Measurements from ENCODE around the gene SNX32.
A peak's percentile ranks its signal among the peaks of the same experiment; 100 is the strongest.
"Not testable (repeated sequence)": the region's sequence is repeated elsewhere in the genome, so short reads cannot be mapped to it uniquely, and the experiment has no call there.

SNX32 gene

DNA sequence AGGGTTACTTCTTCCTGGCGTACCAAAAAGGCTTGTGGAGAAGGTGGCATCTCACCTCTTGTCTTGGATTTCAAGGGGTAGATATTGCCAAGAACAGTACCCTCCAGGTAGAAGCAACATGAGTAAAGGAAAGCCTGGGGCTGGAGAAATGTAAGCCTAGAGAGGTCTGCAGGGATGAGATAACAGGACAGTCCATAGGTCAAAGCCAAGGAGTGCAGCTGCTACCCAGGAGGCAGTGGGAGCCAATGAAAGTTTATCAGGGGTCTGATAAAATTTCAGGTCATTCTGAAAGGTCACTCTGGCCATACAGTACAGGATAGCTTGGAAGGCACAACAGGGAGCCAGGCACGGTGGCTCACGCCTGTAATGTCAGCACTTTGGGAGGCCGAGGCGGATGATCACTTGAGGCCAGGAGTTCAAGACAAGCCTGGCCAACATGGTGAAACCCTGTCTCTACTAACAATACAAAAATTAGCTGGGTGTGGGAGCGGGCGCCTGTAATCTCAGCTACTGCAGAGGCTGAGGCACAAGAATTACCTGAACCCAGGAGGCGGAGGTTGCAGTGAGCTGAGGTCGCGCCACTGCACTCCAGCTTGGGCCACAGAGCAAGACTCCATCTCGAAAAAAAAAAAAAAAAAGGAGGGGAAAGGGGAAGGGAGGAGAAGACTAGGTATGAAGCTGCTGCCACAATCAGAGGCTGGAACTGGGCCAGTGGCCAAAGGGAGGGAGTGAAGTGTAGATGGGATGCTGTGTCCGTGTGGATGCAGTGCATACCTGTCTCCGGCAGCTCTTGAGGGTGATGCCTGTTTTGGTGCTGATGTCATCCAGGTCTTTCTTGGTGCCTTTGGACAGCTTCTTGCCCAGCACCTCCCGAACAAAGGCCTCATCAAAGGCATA, 53.3 kb downstream of the SNX32 start:
- DNase-seq (ENCODE audit: low read depth), result no peak

DNA sequence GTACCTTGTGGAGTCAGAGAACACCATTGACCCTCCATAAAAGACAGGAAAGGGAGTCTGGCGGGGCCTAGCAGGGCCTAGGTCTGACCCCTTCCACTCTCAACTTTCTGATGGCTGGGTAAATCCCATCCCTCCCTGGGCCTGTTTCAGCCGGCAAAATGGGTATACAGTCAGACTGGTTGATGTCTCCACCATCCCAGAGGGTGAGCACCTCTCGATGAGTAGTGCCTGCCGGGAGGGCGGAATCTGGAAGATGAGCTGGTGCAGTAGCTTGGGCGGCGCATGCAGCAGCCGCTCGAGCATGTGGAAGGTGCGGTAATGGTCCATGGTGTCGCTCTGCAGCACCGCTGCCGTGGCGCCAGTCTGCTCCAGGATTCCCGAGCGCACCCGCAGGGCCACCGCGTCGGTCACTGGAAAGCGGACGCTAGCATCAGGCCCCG, 54.0 kb downstream of the SNX32 start:
- DNase-seq (ENCODE audit: low read depth), result no peak

DNA sequence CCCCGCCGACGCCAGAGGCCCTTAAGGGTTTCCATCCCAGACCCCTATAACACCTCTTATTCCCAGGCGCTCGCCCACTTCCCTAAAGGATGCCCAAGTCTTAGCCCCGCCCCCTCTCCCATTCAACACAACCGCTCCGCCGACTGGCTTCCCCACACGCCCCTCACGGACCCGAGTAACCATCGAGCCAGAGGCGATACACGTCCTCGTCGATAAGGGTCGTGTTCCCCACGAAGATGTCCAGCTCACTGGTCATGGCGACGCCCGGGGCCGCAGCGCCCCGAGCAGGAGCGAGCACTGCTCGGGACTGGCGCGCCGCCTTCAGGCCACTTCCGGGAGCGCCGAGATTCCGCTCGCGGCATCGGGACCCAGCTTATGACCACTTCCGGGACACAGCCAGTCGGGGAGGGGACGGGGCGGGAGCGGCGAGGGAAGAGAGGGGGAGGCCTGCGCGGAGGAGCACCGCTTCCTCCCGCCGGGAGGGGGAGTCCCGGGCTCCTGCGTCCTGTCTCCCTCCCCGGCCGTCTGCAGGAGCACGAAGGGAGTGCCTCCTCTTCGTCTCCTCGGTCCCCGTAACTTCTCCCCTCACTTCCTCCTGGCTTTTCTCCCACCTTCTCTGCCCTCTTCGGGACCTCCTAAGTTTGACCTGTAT, 54.5 kb downstream of the SNX32 start, which contains the start of gene FIBP:
TSS of gene FIBP (minus strand) at position 309 of the 652 bp plus-strand sequence. CDS start at position 256, 53 bp downstream.
- peak; percentile 86 for DNase-seq (ENCODE audit: low read depth)

DNA sequence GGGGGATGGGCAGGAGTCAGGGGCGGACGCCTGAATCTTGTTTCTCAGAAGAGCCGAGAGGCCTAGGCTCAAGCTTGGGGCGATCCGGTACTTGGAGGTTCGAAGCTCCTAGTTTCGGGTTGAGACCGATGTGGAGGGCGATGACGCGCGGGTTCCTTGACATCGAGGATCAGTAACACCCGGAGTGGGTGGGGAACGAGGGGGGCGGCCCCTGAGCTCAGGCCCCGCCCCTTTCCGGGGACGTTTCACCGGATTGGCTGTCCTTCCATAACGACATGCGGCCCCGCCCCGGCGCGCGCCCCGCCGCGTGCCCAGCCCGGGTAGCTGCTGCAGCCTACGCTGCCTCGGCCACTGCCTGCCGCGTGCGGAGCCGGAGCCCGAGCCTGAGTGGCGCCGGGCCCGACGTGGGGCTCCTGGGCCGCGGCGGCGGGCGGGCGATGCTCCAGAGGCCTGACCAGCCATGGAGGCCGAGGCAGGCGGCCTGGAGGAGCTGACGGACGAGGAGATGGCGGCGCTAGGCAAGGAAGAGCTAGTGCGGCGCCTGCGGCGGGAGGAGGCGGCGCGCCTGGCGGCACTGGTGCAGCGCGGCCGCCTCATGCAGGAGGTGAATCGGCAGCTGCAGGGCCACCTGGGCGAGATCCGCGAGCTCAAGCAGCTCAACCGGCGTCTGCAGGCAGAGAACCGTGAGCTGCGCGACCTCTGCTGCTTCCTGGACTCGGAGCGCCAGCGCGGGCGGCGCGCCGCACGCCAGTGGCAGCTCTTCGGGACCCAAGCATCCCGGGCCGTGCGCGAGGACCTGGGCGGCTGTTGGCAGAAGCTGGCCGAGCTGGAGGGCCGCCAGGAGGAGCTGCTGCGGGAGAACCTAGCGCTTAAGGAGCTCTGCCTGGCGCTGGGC, 56.8 kb downstream of the SNX32 start, which contains the start of gene CCDC85B:
TSS of gene CCDC85B (plus strand) at position 350 of the 895 bp plus-strand sequence. CDS start at position 461, 111 bp downstream.
- DNase-seq (ENCODE audit: low read depth), result peak; percentile 98

DNA sequence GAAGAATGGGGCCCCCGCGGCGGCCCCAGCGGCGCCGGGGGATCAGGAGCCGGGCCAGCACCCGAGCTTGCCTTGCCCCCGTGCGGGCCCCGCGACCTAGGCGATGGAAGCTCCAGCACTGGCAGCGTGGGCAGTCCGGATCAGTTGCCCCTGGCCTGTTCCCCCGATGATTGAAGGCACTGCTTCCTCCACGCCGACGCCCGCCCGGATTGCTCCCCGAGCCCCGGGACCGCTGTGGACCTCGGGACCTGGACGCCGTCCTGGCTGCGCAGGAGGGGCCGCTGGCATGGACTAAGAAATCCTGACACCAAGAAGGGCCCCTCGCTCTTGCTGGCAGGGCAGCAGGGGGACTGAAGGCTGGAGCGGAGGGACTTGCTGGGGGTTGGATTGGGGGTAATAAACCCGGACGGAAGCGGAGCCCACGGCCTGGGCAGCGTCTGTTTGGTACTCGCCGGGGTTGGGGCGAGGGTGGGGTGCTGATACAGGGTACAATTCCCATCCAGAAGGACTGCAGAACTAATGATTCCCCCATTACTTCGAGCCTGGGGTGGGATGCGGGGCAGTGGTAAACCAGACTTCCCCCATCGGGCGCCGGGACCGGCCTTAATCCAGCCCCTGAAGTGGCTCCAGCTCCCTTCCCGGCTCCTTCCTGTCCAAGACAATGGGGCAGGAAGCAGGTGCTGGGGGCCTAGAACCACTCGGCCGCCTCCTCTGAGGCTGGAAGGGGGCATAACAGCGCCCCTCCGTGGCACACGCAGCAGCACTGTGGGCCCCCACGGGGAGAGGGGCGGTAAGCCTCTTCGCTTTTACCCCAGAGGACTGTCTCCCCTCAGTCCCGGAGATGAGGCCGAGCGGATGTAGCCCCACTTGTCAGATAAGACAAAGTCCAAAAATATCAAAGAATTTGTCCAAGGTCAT, 57.7 kb downstream of the SNX32 start:
- DNase-seq (ENCODE audit: low read depth), result no peak

DNA sequence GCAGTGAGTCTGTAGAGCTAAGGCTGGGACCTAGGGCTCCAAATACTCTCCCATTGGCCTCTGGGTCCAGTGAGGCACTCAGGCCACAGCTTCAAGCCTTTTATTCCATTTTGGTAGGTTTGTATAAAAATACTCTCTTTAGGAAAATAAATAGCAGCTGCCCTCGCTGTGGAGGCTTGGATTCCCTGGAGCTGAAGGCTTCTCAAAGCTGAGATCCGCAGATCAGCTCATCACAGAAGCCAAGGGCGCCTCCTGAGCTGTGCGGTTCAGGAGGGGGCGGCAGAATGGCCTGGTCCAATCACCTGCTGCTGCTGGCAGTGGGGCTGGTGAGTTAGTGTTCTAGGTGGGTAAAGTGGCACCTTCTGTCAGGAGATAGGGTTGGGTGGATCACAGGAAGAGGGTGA, 58.4 kb downstream of the SNX32 start:
- DNase-seq (ENCODE audit: low read depth), result not testable (repeated sequence)

DNA sequence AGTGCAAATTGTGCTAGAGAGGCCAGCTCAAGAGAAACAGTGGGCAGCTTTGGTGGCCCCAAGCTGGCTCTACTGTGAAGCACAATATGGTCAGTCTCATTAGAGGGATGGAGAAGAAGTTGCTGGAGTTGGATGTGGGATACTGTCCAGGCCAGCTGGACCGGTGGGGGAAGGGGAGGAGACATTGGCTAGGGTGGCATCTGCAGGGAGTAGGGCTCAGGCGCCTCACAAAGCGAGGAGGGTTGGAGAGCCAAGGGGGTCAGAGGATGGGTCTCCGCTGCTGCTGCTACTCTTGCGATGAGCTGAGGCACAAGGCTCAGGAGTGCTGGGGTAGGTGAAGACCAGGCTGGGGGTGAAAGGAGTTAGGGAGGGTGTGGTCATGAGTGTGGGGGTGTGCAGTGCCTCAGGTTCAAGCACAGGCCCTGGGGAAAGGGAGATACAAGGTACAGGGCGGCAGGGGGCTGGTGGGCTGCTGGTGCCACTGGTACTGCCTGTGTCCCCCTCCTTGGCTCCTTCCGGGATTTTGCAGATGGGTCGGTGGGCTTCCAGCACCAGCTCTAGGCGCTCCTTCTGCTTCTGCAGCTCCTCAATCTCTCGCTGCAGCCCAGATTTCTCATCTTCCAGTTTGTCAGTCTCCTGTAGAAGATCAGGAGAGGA, 59.0 kb downstream of the SNX32 start:
- no peak for DNase-seq (ENCODE audit: low read depth)

DNA sequence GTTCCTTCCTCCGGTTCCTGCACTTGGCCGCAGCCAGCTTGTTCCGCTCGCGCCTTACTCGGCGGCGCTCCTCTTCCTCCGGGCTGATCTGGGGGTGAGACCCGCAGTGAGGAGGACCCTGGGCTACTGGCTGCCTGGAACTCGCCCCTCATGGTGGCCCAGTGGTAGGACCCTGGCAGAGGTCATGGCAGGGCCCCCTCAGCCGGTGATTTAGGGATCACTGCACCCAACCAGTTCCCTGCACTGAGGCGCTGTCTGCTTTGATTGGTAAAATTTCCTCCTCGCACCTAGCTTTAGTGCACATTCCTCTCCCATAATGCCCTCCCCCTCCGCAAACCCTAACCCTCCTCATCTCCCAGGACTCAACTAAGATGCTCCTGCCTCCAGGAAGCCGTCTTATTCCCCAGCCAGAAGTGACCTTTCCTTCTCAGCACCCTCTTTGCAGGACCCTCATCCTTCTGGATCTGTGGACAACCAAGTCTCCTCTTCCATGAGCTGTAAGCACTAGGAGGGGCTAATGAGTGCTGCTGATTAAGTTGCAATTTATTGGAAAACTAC, 60.4 kb downstream of the SNX32 start:
- no peak for DNase-seq (ENCODE audit: low read depth)

DNA sequence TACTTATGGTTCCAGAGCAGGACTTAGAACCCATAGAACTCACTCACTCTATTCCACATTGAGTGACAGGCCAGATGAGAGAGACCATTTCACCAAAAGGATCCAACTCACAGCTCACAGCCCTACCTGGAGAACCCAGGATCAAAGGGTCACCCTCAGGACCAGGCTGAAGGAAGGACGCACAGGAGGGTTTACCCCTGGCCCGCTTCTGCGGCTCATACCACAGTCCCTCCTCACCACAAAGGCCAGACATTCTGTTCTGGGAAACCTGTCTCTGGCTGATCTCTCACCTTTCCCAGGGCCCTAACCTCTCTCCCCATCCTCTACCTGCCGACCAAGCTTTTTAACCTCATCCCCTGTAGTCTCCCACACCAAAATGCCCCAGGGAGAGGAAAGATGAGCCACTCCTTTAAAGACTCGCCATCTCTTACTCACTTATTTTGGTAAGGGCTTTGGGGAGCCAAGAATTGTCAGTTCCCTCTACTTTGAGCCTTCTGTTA, 61.8 kb downstream of the SNX32 start:
- no peak for DNase-seq (ENCODE audit: low read depth)

DNA sequence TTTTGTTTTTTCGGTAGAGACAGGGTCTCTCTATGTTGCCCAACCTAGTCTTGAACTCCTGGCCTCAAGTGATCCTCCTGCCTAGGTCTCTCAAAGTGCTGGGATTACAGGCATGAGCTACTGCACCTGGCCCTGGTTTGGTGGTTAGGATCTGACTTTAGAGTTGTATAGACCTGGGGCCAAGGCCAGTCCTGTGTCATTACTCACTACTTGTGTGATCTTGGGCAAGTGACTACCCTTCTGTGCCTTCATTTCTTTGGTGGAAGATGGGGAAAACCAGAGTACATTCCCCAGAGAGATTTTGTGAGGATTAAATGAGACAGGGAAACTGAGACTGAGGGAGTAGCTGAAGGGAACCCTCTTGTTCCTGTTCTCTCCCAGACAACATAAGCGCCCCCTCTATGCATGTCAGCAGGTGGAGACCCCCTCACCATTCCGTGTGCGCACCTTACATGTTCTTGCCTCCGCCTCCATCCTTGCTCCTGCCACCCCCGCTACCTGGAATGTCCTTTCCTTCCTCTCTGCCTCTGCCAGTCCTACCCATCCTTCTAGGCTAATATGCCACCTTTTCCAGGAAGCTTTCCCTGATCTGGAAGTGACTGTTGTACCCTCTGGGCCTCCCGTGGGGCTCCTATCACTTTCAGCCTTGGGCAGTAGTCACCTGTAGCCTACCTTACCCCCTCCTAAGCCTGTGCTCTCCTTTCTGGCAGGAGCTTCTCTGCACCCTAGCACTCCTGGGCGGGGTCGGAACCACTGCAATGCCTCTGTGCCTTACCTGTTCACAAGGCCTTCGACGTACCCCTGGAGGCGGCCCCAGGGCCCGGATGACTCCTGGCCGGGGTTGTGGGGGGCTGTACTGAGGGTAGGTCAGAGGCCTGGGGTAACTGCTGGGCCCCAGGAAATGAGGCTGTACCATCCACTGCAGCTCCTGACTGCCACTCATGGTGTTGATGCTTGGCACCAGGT, 62.6 kb downstream of the SNX32 start:
- no peak for DNase-seq (ENCODE audit: low read depth)

DNA sequence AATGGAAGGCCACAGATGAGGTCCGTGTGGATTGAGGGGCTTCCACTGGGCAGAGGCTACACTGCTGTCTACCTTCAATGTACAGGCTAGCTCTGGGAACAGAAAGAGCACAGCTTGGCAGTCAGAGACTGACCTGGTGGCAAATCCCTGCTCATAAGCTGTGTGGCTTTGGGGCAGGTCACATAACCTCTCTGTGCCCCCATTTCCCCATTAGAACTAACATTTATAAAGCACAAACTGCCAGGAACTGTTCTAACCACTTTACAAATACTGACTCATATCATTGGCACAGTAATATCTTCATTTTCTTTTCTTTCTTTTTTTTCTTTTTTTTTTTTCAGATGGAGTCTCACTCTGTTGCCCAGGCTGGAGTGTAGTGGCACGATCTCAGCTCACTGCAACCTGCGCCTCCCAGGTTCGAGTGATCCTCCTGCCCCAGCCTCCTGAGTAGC, 63.3 kb downstream of the SNX32 start:
- DNase-seq (ENCODE audit: low read depth), result no peak

DNA sequence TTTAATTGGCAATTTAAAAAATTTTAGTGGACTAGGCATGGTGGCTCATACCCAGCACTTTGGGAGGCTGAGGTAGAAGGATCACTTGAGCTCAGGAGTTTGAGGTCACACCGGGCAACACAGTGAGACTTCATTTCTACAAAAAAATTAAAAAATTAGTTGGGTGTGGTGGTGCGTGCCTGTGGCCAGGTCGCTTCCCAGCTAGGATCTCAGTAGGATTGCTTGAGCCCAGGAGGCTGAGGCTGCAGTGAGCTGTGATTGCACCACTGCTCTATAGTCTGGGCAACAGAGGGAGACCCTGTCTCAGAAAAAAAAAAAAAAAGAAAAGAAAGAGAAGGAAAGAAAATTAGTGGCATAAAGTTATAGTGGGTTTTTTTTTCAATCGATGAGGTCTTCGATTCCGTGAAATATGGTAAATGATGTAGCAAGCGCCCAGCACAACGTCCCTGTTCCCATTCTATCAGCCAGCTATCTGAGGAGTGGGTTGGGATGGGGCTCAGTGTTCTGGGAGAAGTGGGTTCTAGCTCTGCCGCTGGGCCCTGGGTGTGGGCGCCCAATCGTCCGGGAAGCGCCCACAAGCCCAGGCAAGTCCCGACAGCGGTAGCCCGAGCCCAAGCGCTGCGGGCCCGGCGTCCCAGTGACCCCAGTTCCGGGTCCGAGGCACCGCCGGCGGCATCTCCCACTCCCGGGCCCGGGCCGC, 65.0 kb downstream of the SNX32 start:
- no peak for DNase-seq (ENCODE audit: low read depth)

DNA sequence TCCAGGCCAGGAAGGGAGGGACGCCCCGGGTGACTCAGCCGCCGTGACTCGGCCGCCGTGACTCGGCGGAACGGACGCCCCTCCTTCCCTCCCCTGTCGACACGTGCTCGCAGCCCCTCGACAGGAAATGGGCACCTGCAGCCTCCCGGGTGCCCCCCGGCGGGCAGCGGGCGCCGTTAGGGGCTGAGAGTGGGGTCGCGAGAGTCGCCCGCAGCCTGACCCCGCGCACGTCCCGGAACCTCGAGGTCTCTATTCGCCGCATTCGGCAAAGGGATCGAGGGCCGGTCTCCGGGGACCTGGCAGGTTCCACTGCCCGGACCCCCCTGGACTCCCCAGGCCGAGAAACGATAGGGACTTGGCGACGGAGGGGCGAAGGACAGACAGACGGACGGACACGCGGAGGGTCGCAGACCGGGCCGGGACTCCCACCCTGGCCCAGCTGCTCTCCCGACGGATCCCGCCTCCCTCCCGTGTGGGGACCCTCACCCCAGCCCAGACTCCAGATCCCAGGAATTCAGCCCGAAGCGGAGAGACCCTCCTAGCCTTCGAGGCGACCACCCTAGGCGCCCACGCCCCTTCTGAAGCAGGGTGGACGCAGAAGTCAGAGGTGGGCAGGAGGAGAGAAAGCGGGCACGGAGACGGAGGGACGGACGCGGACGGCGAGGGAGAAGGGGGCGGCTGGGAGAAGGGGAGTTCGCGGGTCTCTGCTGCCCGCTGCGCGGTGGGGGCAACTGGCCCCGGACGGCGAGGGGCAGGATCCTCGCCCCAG, 65.8 kb downstream of the SNX32 start:
- no peak for DNase-seq (ENCODE audit: low read depth)

DNA sequence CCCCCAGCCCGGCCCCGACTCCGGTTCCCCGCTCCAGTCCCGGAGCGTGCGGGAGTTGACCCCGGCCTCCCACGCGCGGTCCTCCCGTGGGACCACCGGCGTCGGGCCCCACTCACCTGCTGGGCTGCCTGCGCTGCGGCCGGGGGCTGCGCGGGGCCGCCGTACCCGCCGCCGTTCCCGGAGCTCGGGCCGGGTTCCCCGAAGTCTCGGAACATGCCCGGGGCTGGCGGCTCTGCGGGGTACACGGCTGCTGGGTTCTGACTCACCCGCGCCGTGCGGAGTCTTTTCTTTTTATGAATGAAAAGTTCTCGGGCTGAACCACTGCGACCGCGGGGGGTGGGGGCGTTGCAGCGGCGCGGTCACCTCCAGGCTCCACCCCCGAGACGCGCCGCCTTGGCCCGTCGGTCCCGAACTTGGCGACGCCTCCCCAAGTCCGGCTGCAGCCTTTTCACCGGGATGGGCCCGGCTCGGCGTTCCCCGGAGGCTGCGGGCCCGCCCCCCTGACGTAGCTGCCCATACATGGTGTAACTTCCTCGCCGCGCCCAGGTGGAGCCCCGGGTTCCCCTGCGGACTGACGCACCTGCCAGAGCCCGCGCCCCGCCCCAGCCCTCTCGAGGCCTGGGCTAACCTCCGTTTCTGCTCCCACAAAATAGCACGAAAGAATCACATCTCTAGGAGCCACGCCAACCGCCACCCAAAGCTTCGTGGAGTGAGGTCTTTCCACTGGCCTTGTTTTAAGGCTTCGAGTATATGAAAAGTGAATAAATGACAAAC, 66.5 kb downstream of the SNX32 start, which contains the start of gene FOSL1:
TSS of gene FOSL1 (minus strand) at position 264 of the 774 bp plus-strand sequence. CDS start at position 215, 49 bp downstream.
- DNase-seq (ENCODE audit: low read depth), result peak; percentile 78

DNA sequence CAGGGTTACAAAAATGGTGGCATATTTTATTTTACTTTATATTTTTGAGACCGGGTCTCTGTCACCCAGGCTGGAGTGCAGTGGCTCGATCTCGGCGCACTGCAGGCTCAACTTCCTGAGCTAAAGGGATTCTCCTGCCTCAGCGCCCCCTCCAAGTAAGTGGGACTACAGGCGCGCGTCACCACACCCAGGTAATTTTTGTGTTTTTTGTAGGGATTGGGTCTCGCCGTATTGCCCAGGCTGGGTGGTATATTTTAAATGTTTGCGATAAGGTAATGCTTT, 67.1 kb downstream of the SNX32 start:
- DNase-seq (ENCODE audit: low read depth), result no peak

DNA sequence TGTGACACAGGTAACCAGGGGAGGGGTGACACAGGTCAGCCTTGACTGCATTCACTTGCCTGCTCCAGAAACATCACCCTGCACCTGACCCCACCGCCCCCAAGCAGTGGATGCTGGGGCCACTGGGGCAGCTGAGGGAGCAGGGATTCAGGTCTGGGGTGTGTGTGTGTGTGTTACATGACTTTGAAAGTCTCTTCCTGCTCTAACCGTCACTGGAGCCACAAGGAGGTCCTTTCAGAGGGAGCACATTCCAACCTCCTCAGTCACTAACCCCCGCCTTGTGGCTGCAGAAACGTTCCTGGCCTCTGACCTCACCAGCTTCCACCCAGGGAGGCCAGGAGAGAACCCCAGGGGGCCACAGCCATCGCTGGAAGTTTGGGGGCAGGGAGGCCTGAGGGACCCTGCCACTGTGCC, 69.3 kb downstream of the SNX32 start:
- no peak for DNase-seq (ENCODE audit: low read depth)
